Activated CD8-positive, alpha-beta memory T cell treated with anti-CD3 and anti-CD28 coated beads, Interleukin-2, amount 50 U/mL, for 1 hour (primary cell): ENCODE results near the gene DAB1.

ENCODE experiments used
- DNase-seq: peaks from one replicate; pipeline ENCODE4 v3.0.0-alpha.2; 2020; ENCODE audit errors: extremely low read depth

Gene DAB1

DNA sequence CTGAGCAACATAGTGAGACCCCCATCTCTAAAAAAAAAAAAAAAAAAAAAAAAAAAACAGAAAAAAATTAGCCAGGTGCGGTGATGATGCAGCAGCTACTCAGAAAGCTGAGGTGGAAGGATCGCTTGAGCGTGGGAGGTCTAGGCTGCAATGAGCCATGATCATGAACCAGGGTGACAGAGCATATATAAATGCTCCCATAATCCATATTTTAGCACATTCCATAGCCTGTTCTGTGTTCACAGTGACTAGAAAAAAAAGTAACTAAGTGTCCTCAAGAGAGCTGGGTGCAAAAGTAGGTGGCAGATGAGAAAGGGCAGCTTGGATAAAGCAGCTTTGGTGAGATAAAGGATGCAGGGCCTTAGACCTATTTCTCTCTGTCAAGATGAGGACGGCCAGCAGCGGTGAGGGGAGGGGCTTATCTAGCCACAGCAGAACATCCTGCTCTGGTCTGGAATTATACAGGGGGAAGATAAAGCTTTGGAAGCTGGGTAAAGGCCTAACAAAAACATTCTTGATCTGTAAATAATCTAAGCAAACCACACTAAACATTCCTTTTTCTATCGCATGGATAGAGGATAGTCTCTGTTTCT lies 205.3 kb downstream of the DAB1 start:
- no peak for DNase-seq

DNA sequence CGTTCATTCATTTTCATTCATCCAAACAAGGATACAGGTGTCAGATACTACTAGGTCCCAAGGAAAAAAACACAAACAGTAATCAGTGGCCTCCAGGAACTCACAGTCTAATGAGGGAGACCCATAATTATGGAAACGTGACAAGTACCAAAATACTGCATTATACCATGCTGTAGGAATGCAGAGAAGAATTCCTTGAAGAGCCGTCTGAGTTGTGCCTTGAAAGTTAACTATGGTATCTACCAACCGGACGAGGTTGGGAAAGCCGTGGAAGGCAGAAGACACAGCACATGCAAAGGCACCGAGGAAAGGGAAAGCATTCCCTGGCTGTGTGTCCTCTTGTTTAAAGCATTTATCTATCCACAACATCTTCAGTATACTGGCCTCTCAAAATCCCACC lies 206.0 kb downstream of the DAB1 start:
- no peak for DNase-seq

DNA sequence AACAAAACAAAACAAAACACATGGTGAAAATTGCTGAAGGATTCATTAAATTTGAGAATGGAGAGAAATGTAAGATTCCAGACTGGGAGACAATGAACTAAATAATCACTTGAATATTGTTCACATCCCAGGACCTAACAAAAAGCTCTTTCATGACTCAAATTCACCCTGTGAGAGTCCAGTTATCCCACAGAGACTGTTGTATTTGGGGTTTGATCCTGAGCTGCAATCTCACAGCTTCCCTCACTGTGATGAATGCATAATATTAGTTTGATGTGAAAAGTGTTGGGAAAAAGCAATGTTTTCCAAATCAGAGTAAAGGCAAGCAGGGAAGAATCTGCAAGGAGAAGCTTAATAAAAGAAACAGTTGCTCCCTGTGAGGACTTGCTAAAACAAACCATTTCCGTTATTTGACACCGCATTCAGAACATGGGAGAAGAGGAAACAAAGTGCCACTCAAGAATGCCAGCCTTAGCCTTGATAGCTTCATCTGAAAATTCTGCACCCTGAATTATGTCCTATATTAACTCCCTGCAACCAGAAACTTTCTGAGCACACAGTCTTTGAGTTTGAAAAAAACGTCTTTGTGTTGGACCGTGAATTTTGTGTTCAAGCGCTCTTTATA lies 208.8 kb downstream of the DAB1 start:
- DNase-seq, result no peak

DNA sequence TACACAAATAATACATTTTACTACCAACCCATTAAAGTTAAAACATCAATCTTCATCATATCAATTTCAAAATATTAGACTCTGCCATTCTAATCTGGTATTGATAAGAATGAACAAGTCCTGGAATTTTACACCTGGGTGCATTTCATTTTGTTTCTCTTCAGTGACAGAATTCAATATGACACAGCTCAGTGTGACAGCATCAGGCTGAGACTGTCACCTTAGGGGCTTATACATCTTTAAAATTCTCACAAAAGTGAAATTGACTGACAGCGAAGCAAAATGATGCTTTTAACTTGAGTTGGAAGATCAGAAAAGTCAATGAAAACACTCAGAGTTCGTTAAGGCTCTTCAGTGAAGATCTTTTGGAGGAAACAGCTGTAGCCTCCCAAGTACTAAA lies 213.0 kb downstream of the DAB1 start:
- DNase-seq, result no peak

DNA sequence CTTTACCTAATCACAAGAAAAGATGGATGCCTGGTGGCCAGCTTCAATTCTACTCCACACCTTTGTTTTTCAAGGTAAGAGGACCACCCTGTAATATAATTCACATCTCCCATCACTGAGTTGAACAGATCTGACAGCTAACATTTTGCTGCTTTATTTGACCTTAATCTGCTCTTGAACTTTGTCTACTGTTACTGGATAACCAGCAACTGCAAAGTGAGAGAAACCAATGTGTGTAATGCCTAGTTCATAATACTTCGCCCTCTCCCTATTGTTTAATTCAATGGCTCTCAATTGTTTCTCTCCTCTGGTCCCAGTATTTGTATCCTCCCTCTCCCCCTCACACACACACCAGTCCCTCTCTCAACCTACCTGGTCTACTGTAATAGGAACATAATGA lies 214.4 kb downstream of the DAB1 start:
- no peak for DNase-seq

DNA sequence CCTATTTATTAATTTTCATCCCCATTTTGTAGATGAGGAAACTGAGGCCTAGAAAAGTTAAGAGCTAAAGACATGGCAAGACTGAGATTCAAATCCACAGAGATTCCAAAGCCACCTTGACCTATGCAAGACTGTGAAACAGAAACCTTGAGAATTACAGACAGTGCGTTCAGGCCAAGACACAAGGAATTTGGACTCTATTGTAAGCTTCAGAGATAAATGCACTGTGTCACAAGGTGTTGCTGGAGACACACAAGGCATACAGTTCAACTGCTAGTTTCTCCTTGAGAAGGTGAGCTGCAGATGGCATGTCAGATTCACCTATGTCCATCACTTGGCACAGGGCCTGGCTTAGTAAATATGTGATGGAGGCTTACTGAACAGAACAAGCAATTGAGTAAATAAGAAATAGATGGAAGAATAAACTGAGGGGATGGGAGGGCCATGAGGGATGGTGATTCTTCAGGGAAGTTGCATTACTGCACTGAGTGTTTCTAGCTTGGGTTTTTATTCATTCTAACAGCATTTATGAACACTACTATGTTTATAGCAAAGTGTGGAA lies 215.0 kb downstream of the DAB1 start:
- DNase-seq, result no peak

DNA sequence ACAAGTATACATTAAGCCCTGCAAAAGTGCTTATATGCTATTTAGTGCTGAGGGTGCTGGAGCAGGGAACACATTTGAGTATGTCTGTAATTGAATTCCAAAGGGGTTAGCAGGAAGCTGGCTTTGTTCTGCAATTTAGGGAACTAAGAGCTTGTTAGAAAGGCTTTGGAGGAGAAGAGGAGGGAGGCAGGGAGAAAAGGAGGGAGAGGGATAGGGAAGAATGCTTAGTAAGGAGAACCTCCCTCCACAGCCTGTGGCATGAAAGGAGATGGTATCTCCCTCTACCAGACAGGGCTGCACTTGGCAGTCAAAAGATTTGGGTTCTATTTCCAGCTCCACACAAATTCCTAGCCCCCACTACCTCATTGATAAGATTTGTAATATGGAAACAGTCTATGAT lies 217.8 kb downstream of the DAB1 start:
- DNase-seq, result no peak

DNA sequence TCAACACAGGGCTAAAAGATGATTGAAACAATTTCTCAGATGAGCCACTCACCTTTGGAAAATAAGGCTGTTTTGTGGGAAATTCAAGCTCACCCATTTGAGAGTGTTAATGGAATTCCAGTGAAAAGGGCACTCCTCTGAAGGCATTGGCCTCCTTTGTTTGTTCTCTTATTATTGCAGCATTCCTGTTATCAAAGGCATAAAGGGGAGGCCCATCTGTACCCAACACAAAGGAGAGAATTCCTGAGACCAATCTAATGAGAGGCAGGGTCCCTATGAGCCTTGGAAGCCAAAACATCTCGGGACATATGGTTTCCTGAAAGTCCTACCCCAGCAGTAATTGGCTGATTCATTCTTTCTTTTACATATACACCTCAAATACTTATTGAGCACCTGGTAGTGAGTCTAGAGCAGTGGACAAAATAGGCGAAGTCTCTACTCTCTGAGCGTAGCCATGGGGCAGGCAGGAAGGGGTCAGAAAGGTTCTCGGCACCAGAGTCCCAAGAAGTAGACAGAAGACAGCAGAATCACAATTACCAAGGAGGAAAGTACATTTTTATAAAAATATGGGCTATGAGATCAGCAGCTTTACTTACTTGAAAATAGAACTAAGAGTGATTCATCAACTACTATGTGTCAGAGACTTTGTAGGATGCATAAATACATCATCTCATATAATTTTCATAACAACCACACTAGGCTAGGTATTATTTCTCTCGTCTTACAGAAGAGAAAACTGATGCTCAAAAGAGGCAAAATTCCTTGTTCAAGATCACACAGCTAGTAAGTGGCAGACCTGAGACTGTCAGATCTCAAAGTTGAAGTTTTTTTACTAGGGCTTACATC lies 218.7 kb downstream of the DAB1 start:
- DNase-seq, result no peak

DNA sequence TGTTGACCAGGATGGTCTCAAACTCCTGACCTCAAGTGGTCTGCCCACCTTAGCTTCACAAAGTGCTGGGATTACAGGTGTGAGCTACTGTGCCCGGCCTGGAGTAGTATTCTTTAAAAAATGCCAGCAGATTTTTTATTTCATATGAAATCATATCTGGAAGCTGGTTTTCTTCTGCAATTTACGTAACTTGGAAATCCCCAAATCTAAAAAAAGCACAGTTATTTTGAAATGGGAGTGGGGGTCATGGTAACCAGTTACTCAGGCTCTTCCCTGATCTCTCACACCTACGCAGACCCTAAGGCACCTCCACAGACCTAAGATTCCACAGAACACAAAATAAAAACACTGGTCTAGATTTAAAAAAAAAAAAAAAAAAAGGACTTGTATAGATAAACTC lies 219.8 kb downstream of the DAB1 start:
- DNase-seq, result no peak

DNA sequence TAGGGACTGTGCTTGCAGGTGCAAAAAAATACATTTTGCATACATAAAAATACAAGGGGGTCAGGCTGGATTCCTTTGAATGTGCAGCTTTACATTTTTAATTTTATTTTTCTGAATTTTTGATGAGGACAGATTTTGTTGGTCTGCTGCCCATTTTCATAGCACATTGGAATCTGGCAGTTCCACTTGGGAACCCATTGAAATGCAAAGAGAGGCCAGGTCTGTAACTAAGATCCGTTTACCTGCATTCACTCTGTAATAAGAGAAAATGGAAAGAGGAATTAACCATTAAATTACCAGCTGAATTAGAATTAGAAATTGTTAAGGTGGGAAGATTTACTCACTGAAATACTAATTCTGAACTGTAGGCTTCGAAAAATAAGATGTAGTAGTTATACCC lies 221.6 kb downstream of the DAB1 start:
- DNase-seq, result no peak

DNA sequence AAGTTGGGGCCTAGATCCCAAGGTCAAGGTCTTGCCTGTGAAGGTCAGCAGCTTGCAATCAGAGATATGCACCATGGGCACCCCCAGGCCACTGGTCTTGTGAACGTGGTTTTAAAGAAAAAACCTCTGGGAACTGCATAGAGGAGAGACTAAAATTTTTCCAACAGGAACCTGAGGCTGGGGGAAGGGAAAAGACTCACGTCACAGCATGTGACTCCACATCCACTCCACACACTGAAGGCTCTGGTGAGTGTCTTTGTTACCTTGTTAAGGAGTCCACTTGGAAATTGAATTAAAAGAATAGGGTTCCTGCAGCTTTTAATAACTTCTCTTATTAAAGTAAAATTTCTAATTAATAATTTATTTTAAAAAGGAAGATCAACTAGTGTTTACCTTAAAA lies 224.9 kb downstream of the DAB1 start:
- no peak for DNase-seq

DNA sequence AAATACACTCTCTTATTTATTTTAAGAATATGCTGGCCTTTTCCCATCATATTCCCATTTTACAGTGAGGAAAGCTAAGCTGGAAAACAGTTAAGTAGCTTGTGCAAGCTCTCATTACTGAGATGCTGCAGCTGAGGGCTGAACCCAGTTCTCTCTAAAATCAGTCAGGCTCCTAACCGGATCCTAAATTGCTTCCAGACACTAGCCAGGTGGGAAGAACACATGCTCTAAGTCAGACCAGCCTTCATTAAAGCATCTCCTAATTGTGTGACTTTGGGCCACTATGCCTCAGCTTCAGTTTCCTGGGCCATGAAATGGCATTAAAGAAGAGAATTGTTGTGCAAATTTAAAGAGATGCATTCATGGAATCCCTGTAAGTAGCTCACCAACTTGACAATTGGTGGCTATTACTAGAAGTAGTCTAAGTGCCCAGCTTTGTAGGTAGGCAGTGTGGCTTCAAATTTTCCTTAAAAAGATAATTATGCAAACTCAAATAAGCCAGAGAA lies 228.4 kb downstream of the DAB1 start:
- DNase-seq, result no peak

DNA sequence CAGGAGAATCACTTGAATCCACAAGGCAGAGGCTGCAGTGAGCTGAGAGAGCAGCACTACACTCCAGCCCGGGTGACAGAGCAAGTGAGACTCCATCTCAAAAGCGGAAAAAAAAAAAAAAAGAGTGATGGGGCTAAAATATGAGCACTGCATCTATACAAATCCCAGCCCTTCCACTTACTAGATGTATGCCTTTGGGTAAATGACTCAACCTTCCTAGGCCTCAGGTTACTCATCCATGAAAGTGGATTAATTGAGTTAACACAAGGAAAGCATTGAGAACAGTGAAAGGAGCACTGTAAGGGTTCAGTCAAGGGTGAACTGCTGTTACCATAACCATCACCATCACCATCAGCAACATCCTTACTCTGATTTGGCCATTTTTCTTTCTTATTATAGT lies 231.6 kb downstream of the DAB1 start:
- DNase-seq, result no peak

DNA sequence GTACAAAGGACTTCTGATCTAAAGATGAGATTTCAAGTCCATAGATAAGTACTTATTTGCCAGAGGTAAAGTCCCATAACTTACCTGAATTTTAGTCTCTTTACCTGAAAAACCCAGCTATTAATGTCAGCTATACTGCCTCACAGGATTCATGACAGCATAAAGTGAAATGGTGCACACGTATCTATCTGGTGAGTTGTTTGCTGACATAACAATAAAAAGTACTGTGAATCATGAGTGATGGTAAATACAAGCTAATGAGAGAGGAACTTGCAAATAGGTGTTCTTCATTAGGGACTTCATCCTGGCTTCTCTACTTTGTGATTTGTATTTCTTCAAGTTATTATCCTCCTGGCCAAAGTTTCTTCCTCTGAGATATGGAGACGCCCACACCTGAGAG lies 233.0 kb downstream of the DAB1 start:
- DNase-seq, result no peak

DNA sequence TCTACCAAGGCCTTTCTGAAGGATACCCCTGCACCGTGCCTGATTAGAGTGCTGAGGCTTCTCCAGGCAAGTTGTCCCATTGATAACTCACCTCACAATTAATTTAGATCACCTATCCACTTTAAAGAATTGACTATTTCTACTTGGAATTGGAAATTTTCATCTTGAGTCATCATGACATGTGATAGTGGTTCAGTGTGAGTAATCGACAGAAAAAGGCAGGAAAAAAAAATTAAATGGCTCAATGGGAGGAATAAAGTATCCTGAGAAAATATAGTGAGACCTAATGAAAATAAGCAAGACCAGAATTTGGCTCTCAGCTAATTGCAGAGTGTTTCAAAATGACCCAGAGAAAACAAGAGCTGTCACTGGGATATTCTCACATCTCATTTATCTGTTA lies 235.7 kb downstream of the DAB1 start:
- no peak for DNase-seq

DNA sequence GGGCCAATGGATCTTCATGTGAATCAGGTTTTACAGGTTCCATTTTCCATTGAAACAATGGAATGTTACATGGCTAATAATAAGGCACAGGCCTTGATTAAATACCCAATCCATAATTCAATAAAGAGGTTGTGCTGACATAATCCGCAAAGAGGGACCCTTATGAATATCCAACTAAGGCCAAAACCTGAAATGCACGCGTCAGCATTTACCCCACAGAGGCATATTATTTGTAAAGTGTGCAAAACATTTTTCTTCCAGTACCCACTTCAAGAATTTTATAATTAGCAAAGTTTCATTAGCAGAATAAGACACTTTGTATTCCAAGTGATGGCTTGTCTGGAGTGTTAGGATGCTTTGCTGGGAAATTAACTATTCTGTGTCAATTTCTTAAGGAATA lies 237.4 kb downstream of the DAB1 start:
- no peak for DNase-seq

DNA sequence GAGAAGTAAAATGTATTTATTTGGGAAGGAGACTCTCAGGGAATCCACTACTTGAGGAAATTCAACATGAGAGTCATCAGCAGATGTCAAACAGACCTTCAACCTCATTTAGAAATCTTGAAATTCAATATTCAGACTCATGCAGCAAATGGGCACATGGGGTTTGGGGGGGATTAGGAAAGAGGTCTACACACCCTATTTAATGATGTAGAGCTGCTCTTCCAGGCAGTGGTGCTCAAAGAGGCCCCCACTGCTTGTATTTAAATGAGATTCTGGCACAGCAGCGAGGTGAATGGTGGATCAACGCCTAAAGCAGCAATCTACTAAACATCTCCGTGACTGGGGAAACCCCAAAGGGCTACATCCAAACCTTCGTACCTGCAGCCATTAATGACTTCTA lies 244.9 kb downstream of the DAB1 start:
- no peak for DNase-seq

DNA sequence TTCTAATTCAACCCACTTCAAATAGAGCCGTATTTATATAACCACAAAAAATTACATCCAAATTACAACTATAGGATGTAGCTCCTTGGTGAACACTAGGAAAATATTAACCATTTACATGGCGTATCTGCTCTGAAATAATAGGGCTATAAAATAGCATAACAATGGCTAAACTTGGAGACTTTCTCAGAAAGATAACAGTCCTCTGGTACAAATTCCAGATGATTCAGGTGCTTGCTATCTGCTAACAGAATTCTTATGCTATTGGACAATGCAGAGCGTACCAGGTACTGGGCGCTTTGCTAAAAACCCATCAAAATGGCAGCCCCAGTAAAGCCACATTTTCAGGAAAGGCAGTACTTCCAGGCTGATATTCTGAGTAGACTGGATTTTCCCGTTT lies 248.4 kb downstream of the DAB1 start:
- DNase-seq, result no peak

DNA sequence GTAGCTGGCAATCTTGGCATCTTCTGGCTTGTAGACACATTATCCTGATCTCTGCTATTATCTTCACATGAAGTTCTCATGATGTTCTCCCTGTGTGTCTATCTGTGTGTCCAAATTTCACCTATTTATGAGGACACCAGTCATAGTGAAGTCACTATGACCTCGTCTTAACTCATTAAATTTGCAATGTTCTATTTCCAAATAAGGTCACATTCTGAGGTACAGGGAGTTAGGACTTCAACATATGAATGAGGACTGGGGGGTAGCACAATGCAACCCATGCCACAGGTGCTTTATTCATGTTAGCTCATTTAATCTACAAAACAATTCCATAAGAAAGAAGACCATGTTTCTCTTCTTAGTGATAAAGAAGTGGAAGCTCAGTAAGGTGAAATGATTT lies 251.8 kb downstream of the DAB1 start:
- no peak for DNase-seq

DNA sequence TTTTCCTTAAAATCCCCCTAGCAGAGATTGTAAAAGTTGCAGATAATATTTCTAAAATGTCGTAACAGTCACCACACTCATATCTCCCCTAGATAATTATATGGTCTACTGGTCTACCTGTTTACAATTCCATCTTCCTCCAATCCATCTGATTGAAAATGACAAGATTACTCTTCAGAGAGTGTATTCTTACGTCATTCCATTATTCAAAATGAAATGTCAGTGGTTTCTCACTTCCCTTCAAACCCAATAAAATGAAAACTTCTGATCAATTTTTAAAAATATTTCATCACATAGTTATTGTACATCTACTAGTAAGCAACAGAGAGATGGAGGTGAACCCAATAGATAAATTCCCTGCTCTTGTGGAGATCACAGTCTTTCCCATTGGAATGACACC lies 255.9 kb downstream of the DAB1 start:
- no peak for DNase-seq

DNA sequence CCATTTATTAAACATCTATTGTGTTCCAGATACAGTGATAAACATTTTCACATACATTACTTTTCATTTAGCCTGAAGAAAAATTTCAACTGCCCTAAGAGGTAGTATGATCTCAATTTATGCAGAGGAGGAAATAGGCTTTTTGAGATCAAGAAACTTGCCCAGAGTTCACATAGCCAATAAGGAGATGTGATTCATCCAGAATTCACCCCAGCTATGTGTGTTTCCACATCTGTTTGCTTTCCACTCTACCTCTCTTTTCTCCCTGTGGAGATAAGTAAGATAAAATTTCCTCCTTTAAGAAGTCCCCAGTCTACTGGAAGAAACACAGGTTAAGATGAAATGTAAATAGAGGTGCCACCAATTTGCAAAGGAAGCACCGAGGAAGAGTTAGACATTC lies 258.3 kb downstream of the DAB1 start:
- DNase-seq, result no peak

DNA sequence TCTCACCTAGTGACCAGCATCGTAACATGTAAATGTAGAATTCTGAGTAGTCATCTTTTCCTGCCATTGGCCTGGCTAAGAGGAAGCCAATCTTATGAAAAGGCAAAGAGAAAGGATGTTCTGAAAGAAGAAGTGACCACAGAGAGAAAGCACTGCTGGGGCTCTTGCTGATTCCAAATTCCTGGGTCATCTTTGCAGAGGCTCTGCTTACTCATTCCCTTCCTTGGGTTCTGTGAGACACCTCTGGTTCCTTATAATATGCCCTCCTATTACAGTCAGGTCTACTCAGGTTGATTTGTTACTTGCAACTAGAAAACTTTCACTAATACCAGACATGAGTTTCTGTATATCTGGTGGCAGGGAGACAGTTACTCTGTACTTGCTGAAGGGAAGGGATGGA lies 259.3 kb downstream of the DAB1 start:
- no peak for DNase-seq

DNA sequence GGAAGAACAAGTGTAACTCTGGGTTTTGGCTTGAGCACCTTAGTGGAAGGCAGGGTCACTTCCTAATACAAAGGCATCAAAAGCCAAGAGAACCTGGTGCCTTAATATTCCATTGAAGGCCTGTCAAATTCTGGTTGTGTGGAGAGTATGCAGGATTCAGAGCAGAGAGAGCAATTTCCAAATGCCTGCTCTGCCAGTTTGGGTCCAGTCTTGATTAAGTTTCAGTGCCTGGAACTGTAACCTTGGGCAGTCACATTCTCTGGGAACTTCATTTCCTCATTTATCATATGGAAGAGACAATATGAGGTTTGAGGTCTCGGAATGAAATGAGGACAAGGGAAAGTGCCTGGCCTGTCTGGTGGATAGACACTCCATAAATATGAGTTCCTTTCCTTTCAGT lies 260.1 kb downstream of the DAB1 start:
- no peak for DNase-seq
